K562 (cell line): Measurements from ENCODE around the gene RNF215. TPM values are rescaled to one million over a fixed set of nuclear protein-coding genes. Genes with fewer than 3 reads are reported as not detected.

ENCODE experiments used
- ARHGAP35 ChIP-seq: fragments of 450-650 bp; IDR thresholded peaks from 2 replicates; pipeline ENCODE4 v1.6.1; 2018; ENCODE audit not compliant: partially characterized antibody
- CREB3L1 ChIP-seq: fragments of 450-650 bp; IDR thresholded peaks from 2 replicates; pipeline ENCODE4 v1.6.1; 2014; ENCODE audit warnings: low read depth, mild to moderate bottlenecking, moderate library complexity, borderline replicate concordance
- E2F6 ChIP-seq, 2 experiments: IDR thresholded peaks; 2 replicates each; pipeline ENCODE4 v1.6.1; 2011; ENCODE audit warnings: borderline replicate concordance in 1 of 2, control low read depth in 1 of 2, low read depth in 1 of 2, low read length in 1 of 2, mild to moderate bottlenecking in 1 of 2, mixed read lengths in 1 of 2, moderate library complexity in 1 of 2; ENCODE audit not compliant: insufficient read depth in 1 of 2, insufficient read length in 1 of 2, poor library complexity in 1 of 2, severe bottlenecking in 1 of 2; ENCODE audit errors: extremely low read depth in 1 of 2
- GABPA ChIP-seq: fragments of 200-800 bp; sonication (Bioruptor generic); conservative IDR thresholded peaks from 2 replicates; pipeline ENCODE4 v1.6.1; 2016; ENCODE audit warnings: low read depth, missing genetic modification characterization, missing compliant biosample characterization
- GABPB1 ChIP-seq: sonication (generic); formaldehyde crosslinking; IDR thresholded peaks from 2 replicates; pipeline ENCODE4 v1.8.0; 2022; ENCODE audit warnings: mild to moderate bottlenecking, missing genetic modification reagents
- HDAC1 ChIP-seq, 2 experiments: fragments of 450-650 bp; IDR thresholded peaks; 2 replicates each; pipeline ENCODE4 v1.6.1; 2016 to 2017; ENCODE audit warnings: inconsistent platforms in 1 of 2, mild to moderate bottlenecking in 1 of 2, moderate library complexity in 1 of 2
- JUND ChIP-seq, 2 experiments: IDR thresholded peaks; 2 replicates in 1 of 2; 3 replicates in 1 of 2; pipeline ENCODE4 v1.6.1; 2011; ENCODE audit warnings: borderline replicate concordance in 2 of 2, low read depth in 2 of 2, low read length in 2 of 2, improper control_type of control experiment in 1 of 2, missing biosample characterization in 1 of 2, missing genetic modification characterization in 1 of 2, missing genetic modification reagents in 1 of 2
- LARP7 ChIP-seq: fragments of 450-650 bp; IDR thresholded peaks from 2 replicates; pipeline ENCODE4 v1.6.1; 2016
- MAX ChIP-seq: sonication (generic); formaldehyde crosslinking; IDR thresholded peaks from 2 replicates; pipeline ENCODE4 v1.9.0; 2022; ENCODE audit warnings: mild to moderate bottlenecking, missing genetic modification reagents
- MYC ChIP-seq, 2 experiments: fragments of 250-450 bp in 1 of 2; sonication (Bioruptor Pico) in 1 of 2; IDR thresholded peaks; 2 replicates each; pipeline versions ENCODE4 v1.5.1 to v1.6.1; 2012 to 2021; ENCODE audit warnings: low read depth in 2 of 2, borderline replicate concordance in 1 of 2, improper control_type of control experiment in 1 of 2, low read length in 1 of 2, mild to moderate bottlenecking in 1 of 2, moderate library complexity in 1 of 2
- NEUROD1 ChIP-seq: fragments of 150-350 bp; IDR thresholded peaks from 2 replicates; pipeline ENCODE4 v1.6.1; 2014; ENCODE audit warnings: borderline replicate concordance, low read length, low read depth; ENCODE audit not compliant: partially characterized antibody
- NFE2L1 ChIP-seq: fragments of 450-650 bp; IDR thresholded peaks from 2 replicates; pipeline ENCODE4 v1.6.1; 2016; ENCODE audit warnings: missing genetic modification characterization, low read depth, mild to moderate bottlenecking, missing compliant biosample characterization, moderate library complexity, borderline replicate concordance
- NFIC ChIP-seq: fragments of 450-650 bp; IDR thresholded peaks from 2 replicates; pipeline ENCODE4 v1.6.1; 2017; ENCODE audit warnings: mild to moderate bottlenecking, inconsistent platforms
- RBM25 ChIP-seq: fragments of 200-400 bp; formaldehyde crosslinking; IDR thresholded peaks from 2 replicates; pipeline ENCODE4 v1.6.1; 2018; ENCODE audit warnings: low read length, low read depth, moderate library complexity; ENCODE audit not compliant: severe bottlenecking
- SP2 ChIP-seq: IDR thresholded peaks from 2 replicates; pipeline ENCODE4 v1.6.1; 2011; ENCODE audit warnings: mild to moderate bottlenecking, low read depth, low read length, moderate library complexity; ENCODE audit not compliant: poor library complexity, severe bottlenecking; ENCODE audit errors: extremely low read depth
- TAF7 ChIP-seq: fragments of 450-650 bp; IDR thresholded peaks from 2 replicates; pipeline ENCODE4 v1.6.1; 2016; ENCODE audit warnings: missing genetic modification characterization, missing compliant biosample characterization
- TSC22D4 ChIP-seq: fragments of 450-650 bp; IDR thresholded peaks from 2 replicates; pipeline ENCODE4 v1.6.1; 2016; ENCODE audit warnings: missing genetic modification characterization, missing biosample characterization, control low read depth
- ZBTB7A ChIP-seq: IDR thresholded peaks from 2 replicates; pipeline ENCODE4 v1.6.1; 2011; ENCODE audit warnings: low read depth, mild to moderate bottlenecking, low read length, moderate library complexity, borderline replicate concordance; ENCODE audit not compliant: control insufficient read depth
- ZC3H8 ChIP-seq: fragments of 450-650 bp; IDR thresholded peaks from 2 replicates; pipeline ENCODE4 v1.6.1; 2017
- ZFP91 ChIP-seq: sonication (generic); formaldehyde crosslinking; IDR thresholded peaks from 2 replicates; pipeline ENCODE4 v1.8.0; 2022; ENCODE audit warnings: mild to moderate bottlenecking, missing genetic modification reagents
- polyA plus RNA-seq, 8 experiments: library from polyadenylated mRNA; depleted of rRNA in 4 of 8; stranded (reverse) in 5 of 8; unstranded in 3 of 8; fragments of >200 nt; fragmentation: Nextera tagmentation in 2 of 8; fragmentation: Illumina TruSeq in 1 of 8; extraction: Ambion mirVana in 2 of 8; extraction: Trizol in 1 of 8; gene quantifications; 2 replicates each; pipeline versions ENCODE4 v1.2.1 to v1.2.3, GENCODE V29; 2011 to 2014; ENCODE audit warnings: inconsistent platforms in 1 of 8, missing spikeins in 1 of 8
- total RNA-seq, 7 experiments: library from RNA; depleted of rRNA in 6 of 7; stranded (reverse); fragments of >200 nt in 6 of 7; fragmentation: Illumina TruSeq in 2 of 7; extraction: Trizol in 2 of 7; gene quantifications; 2 replicates each; pipeline versions ENCODE4 v1.2.1 to v1.2.3, GENCODE V29; 2011 to 2021; ENCODE audit warnings: low replicate concordance in 1 of 7

RNF215 gene
- total and polyA plus RNA-seq, 9 of the 15 experiments (the other 6 are each of a cell fraction or from before 2014, with no cell fraction given): 0.08 to 9.8 (median 2.7) TPM

GRCh38 chr22:30423959-30424533, 36.8 kb upstream of the RNF215 start (continued):
- TF ChIP-seq E2F6 (IDR thresholded peaks at IDR 0.05; ENCODE audit: borderline replicate concordance in 1 of 2, extremely low read depth in 1 of 2, insufficient read depth in 1 of 2, insufficient read length in 1 of 2, low read depth in 1 of 2, low read length in 1 of 2, poor library complexity in 1 of 2, severe bottlenecking in 1 of 2) (peak; percentile 67 to 88), ZC3H8 (no peak), ZBTB7A (peak; percentile 91), HDAC1 (IDR thresholded peaks at IDR 0.05) (peak in 1 of 2 experiments; percentile 41; a peak in 1 of 4 replicates), ARHGAP35 (no peak), TAF7 (tag) (no peak), SP2 (no peak), MAX (CRISPR knock-in tag) (peak; percentile 95), MYC (IDR thresholded peaks at IDR 0.05; ENCODE audit: low read depth, low read length) (peak; percentile 60; the same call in 1 of the 2 replicates), MYC (CRISPR knock-in tag; IDR thresholded peaks at IDR 0.05; ENCODE audit: borderline replicate concordance, low read depth) (no peak), ZFP91 (CRISPR knock-in tag) (0 out of 2 replicates have a peak, but pooled peaks have one; percentile 34), TSC22D4 (tag) (no peak), LARP7 (no peak), NEUROD1 (peak; percentile 11), NFIC (no peak), CREB3L1 (peak; percentile 61; the same call in 1 of the 2 replicates), RBM25 (no peak), GABPB1 (CRISPR knock-in tag) (peak; percentile 63; the same call in 1 of the 2 replicates), NFE2L1 (no peak), JUND (IDR thresholded peaks at IDR 0.05; ENCODE audit: borderline replicate concordance, low read depth, low read length) (0 out of 2 replicates have a peak, but pooled peaks have one; percentile 47), JUND (tag; IDR thresholded peaks at IDR 0.05; ENCODE audit: borderline replicate concordance, low read depth, low read length) (no peak; the same call in 2 of the 3 replicates), GABPA (peak; percentile 48)
